SJCRH30 (cell line): Measurements from ENCODE around the gene TSPAN5. TPM values are rescaled to one million over a fixed set of nuclear protein-coding genes. Genes with fewer than 3 reads are reported as not detected.
"Not testable (repeated sequence)": the region's sequence is repeated elsewhere in the genome, so short reads cannot be mapped to it uniquely, and the experiment has no call there.

Experiments used
- DNase-seq, 2 experiments: peaks; one replicate each; pipeline ENCODE4 v3.0.0-alpha.2; 2015 to 2020
- H3K27ac ChIP-seq: fragments of 250-450 bp; sonication (Bioruptor Pico); 2 replicates; pipeline ENCODE4 v1.5.1; 2020; ENCODE audit warnings: mild to moderate bottlenecking, moderate library complexity
- H3K27me3 ChIP-seq: fragments of 250-450 bp; sonication (Bioruptor Pico); 2 replicates; pipeline ENCODE4 v1.5.1; 2020; ENCODE audit warnings: mild to moderate bottlenecking, moderate library complexity
- H3K36me3 ChIP-seq: fragments of 250-450 bp; sonication (Bioruptor Pico); 2 replicates; pipeline ENCODE4 v1.5.1; 2020; ENCODE audit warnings: mild to moderate bottlenecking, moderate library complexity
- H3K4me1 ChIP-seq: fragments of 250-450 bp; sonication (Bioruptor Pico); 2 replicates; pipeline ENCODE4 v1.5.1; 2020; ENCODE audit warnings: mild to moderate bottlenecking, moderate library complexity
- H3K4me3 ChIP-seq: fragments of 250-450 bp; sonication (Bioruptor Pico); 2 replicates; pipeline ENCODE4 v1.5.1; 2020; ENCODE audit warnings: mild to moderate bottlenecking, moderate library complexity
- H3K9me3 ChIP-seq: fragments of 250-450 bp; sonication (Bioruptor Pico); replicated peaks from 2 replicates; pipeline ENCODE4 v1.5.1; 2020; ENCODE audit warnings: mild to moderate bottlenecking, moderate library complexity
- total RNA-seq: library from RNA; depleted of rRNA; stranded (reverse); fragments of >200 nt; shearing (Covaris generic); gene quantifications from 2 replicates; pipeline ENCODE4 v1.2.3, GENCODE V29; 2014

TSPAN5 gene
- total RNA-seq, 1 experiment from 2014 or later, result 27.2 TPM

GRCh38 chr4:98474408-98474844, 184.0 kb downstream of the TSPAN5 start:
- Histone ChIP-seq H3K4me1 (peaks cover 6% of the 10 kb centered on the region; the same call in 1 of the 2 replicates), H3K27me3 (no peaks in the 10 kb centered on the region), H3K27ac (no peak overlapping the region), H3K9me3 (no peaks in the 10 kb centered on the region; the same call in 1 of the 2 replicates), H3K36me3 (0 out of 2 replicates have a peak, but pooled peaks cover 2% of the 10 kb centered on the region), H3K4me3 (no peak overlapping the region)
- DNase-seq, result no peak

- Histone ChIP-seq H3K4me3 (no peak overlapping the region), H3K27ac (no peak overlapping the region), H3K4me1 (peaks cover 6% of the 10 kb centered on the region; the same call in 1 of the 2 replicates), H3K9me3 (no peaks in the 10 kb centered on the region; the same call in 1 of the 2 replicates), H3K27me3 (no peaks in the 10 kb centered on the region), H3K36me3 (no peaks in the 10 kb centered on the region)
- no peak for DNase-seq
Observed at GRCh38 chr4:98473046-98473445, 185.4 kb downstream of the TSPAN5 start.

DNA sequence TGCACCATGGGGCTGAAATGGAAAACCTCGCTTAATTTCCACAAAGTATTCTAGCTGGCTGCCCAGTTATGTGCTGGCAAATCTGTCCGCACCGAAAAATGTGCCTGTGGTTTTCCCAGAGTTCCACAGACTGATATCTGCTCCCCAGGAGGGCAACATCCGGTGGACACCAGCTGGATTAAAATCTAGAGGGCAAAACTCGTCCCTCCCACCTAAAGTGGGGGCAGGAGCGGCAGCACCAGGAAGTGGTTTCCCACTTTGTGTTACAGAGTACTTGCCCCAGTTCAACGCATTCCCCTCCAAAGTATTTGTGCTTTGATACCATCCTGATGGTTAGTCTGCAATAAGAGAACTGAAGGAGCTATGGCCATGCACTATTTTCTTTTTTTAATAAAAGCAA, 187.6 kb downstream of the TSPAN5 start:
- Histone ChIP-seq H3K4me1 (peaks cover 6% of the 10 kb centered on the region; the same call in 1 of the 2 replicates), H3K9me3 (no peaks in the 10 kb centered on the region; the same call in 1 of the 2 replicates), H3K27me3 (no peaks in the 10 kb centered on the region), H3K4me3 (no peak overlapping the region), H3K27ac (no peak overlapping the region), H3K36me3 (no peaks in the 10 kb centered on the region)
- peak; percentile 53 to 56 for DNase-seq

- no peaks in the 10 kb centered on the region for H3K36me3 ChIP-seq
- H3K4me3 ChIP-seq, result no peak overlapping the region
- DNase-seq, result no peak
- no peaks in the 10 kb centered on the region for H3K27me3 ChIP-seq
- peaks cover 6% of the 10 kb centered on the region; the same call in 1 of the 2 replicates for H3K4me1 ChIP-seq
- H3K9me3 ChIP-seq, result no peaks in the 10 kb centered on the region; the same call in 1 of the 2 replicates
- H3K27ac ChIP-seq, result no peak overlapping the region
Observed at GRCh38 chr4:98470366-98470765, 188.0 kb downstream of the TSPAN5 start.

DNA sequence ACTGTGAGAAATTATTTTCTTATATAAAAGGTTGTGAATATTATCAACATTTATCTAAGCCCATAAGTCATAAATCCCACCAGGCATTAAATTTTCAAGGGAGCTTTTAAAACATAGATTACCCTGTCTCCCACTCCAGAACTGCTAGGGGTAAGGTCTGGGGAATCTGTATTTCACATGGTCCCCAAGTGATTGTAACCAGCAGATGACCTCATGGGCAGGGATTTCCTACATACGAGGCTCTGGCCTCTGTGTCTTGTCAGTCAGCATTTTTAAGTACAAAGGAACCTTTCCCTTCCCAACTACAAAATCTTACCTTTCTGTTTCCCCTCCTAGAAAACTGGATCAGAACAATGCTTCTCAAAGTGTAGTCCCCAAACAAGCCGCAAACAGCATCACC, 188.6 kb downstream of the TSPAN5 start:
- H3K9me3 ChIP-seq, result no peaks in the 10 kb centered on the region; the same call in 1 of the 2 replicates
- no peaks in the 10 kb centered on the region for H3K36me3 ChIP-seq
- no peaks in the 10 kb centered on the region for H3K27me3 ChIP-seq
- no peak overlapping the region for H3K4me3 ChIP-seq
- H3K4me1 ChIP-seq, result peaks cover 6% of the 10 kb centered on the region; the same call in 1 of the 2 replicates
- DNase-seq, result no peak
- no peak overlapping the region for H3K27ac ChIP-seq

GRCh38 chr4:98468709-98469108, 189.7 kb downstream of the TSPAN5 start:
- Histone ChIP-seq H3K27me3 (no peaks in the 10 kb centered on the region), H3K9me3 (no peaks in the 10 kb centered on the region), H3K36me3 (no peaks in the 10 kb centered on the region), H3K4me1 (peaks cover 6% of the 10 kb centered on the region; the same call in 1 of the 2 replicates), H3K4me3 (no peak overlapping the region), H3K27ac (no peak overlapping the region)
- no peak for DNase-seq

- no peaks in the 10 kb centered on the region for H3K27me3 ChIP-seq
- peaks cover 6% of the 10 kb centered on the region; the same call in 1 of the 2 replicates for H3K4me1 ChIP-seq
- no peaks in the 10 kb centered on the region for H3K36me3 ChIP-seq
- no peaks in the 10 kb centered on the region for H3K9me3 ChIP-seq
- H3K27ac ChIP-seq, result no peak overlapping the region
- peak; percentile 87 to 93 for DNase-seq
- peak overlapping the region; percentile 46 for H3K4me3 ChIP-seq
Observed at GRCh38 chr4:98467627-98468072, 190.8 kb downstream of the TSPAN5 start.

DNA sequence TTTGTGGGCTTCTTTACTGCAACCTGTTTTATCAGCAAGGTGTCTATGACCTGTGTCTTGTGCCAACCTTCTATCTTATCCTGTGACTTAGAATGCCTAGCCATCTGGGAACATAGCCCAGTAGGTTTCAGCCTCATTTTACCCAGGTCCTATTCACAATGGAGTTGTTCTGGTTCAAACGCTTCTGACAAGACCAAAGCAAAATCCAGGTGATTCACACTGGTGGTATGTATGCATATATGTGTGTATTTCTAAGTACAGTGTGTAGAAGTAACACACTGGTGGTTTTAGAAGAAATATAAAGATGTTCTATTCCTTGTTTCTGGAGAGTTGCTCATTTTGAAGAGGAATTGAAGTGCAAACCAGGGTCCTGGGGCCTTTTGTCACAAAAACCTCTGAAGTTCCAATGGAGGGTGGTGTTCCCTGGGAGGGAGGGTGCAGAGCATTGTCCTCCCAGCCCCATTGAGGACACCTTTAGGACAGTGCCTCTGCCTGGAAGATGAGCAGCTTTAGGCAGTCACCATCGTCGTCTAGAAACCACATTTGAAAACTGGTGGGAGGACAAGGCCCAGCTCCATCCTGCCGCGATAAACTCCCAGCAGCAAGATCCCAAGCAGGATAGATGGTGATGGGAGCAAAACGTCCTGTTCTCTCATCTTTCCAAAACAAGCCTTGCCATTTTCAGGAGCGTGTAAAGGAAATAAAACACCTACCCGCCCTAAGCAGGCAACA, 191.4 kb downstream of the TSPAN5 start:
- H3K36me3 ChIP-seq, result no peaks in the 10 kb centered on the region
- H3K9me3 ChIP-seq, result no peaks in the 10 kb centered on the region
- H3K4me3 ChIP-seq, result no peak overlapping the region
- H3K27me3 ChIP-seq, result no peaks in the 10 kb centered on the region
- peaks cover 6% of the 10 kb centered on the region; the same call in 1 of the 2 replicates for H3K4me1 ChIP-seq
- DNase-seq, result no peak
- no peak overlapping the region for H3K27ac ChIP-seq

GRCh38 chr4:98462487-98462886, 195.9 kb downstream of the TSPAN5 start:
- Histone ChIP-seq H3K27ac (no peak overlapping the region), H3K4me3 (no peak overlapping the region), H3K36me3 (no peaks in the 10 kb centered on the region), H3K27me3 (no peaks in the 10 kb centered on the region), H3K4me1 (no peaks in the 10 kb centered on the region), H3K9me3 (no peaks in the 10 kb centered on the region)
- no peak for DNase-seq

GRCh38 chr4:98461121-98461865, 197.1 kb downstream of the TSPAN5 start:
- H3K36me3 ChIP-seq, H3K9me3 ChIP-seq, H3K4me3 ChIP-seq, H3K4me1 ChIP-seq, DNase-seq, H3K27me3 ChIP-seq, H3K27ac ChIP-seq: not testable (repeated sequence)

DNA sequence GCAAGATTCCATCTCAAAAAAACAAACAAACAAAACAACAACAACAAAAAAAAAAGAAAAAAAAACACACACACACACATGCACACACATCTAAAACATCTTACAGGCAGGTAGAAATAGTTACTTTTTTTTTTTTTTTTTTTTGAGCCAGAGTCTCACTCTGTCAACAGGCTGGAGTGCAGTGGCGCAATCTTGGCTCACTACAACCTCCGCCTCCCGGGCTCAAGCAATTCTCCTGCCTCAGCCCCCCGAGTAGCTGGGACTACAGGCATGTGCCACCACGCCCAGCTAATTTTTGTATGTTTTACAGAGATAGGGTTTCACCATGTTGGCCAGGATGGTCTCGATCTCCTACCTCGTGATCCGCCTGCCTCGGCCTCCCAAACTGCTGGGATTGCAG, 201.0 kb downstream of the TSPAN5 start:
- not testable (repeated sequence) for DNase-seq, H3K4me1 ChIP-seq, H3K36me3 ChIP-seq, H3K9me3 ChIP-seq, H3K27ac ChIP-seq, H3K4me3 ChIP-seq, H3K27me3 ChIP-seq

GRCh38 chr4:98452091-98452490, 206.3 kb downstream of the TSPAN5 start:
- H3K4me1 ChIP-seq, result peaks cover 29% of the 10 kb centered on the region
- DNase-seq, result no peak
- H3K9me3 ChIP-seq, result no peaks in the 10 kb centered on the region
- H3K27ac ChIP-seq, result no peak overlapping the region
- no peaks in the 10 kb centered on the region for H3K36me3 ChIP-seq
- no peak overlapping the region for H3K4me3 ChIP-seq
- H3K27me3 ChIP-seq, result no peaks in the 10 kb centered on the region

GRCh38 chr4:98448908-98449307, 209.5 kb downstream of the TSPAN5 start:
- H3K36me3 ChIP-seq, result no peaks in the 10 kb centered on the region
- H3K4me3 ChIP-seq, result no peak overlapping the region
- H3K27ac ChIP-seq, result peak overlapping the region; percentile 79
- peak; percentile 97 to 98 for DNase-seq
- H3K27me3 ChIP-seq, result no peaks in the 10 kb centered on the region
- no peaks in the 10 kb centered on the region for H3K9me3 ChIP-seq
- peaks cover 42% of the 10 kb centered on the region for H3K4me1 ChIP-seq

DNA sequence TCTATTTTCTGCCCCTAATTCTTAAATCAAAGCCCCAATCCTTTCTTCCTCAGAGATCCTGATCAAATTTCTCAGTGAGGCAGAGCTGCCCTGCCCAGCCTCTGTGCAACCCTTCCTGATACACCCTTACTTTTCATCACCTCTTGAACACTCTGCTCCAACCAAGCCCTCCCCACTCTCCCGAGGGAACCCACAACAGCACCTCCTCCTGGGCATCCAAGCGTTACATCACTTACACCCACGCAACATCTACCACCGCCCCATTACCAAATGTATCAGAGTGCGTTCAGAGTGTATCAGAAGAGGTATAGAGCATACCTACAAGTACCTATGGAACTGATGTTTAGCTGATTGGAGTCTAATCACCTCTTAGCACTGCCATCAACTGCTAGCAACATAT, 210.8 kb downstream of the TSPAN5 start:
- DNase-seq, result no peak
- peak overlapping the region; percentile 79 for H3K27ac ChIP-seq
- peaks cover 7% of the 10 kb centered on the region; the same call in 1 of the 2 replicates for H3K36me3 ChIP-seq
- no peaks in the 10 kb centered on the region for H3K9me3 ChIP-seq
- no peak overlapping the region for H3K4me3 ChIP-seq
- H3K4me1 ChIP-seq, result peaks cover 42% of the 10 kb centered on the region
- no peaks in the 10 kb centered on the region for H3K27me3 ChIP-seq
